Kidney glomerular epithelial cell (primary cell): ENCODE data around the gene DHRS3.

Experiments
- DNase-seq: peaks from one replicate; lab custom pipeline; 2025; lab: John Stamatoyannopoulos, UW

DHRS3 gene

GRCh38 chr1:12552951-12553921 lies 64.8 kb downstream of the DHRS3 start:
- no peak for DNase-seq

GRCh38 chr1:12552111-12552888 lies 65.7 kb downstream of the DHRS3 start:
- no peak for DNase-seq

GRCh38 chr1:12551584-12551983 lies 66.4 kb downstream of the DHRS3 start:
- no peak for DNase-seq

- peak; percentile 97 for DNase-seq
These were observed 68.3 kb downstream of the DHRS3 start for GRCh38 chr1:12549460-12550349.

GRCh38 chr1:12548973-12549459 lies 69.0 kb downstream of the DHRS3 start:
- no peak for DNase-seq

GRCh38 chr1:12548279-12548972 lies 69.6 kb downstream of the DHRS3 start:
- no peak for DNase-seq

GRCh38 chr1:12547586-12548225 lies 70.3 kb downstream of the DHRS3 start:
- DNase-seq = no peak

- DNase-seq = no peak
These were observed 71.0 kb downstream of the DHRS3 start for GRCh38 chr1:12546771-12547585.

GRCh38 chr1:12544992-12545391 lies 73.0 kb downstream of the DHRS3 start:
- no peak for DNase-seq

GRCh38 chr1:12544357-12544756 lies 73.7 kb downstream of the DHRS3 start:
- DNase-seq = no peak

GRCh38 chr1:12543740-12544154 lies 74.3 kb downstream of the DHRS3 start:
- DNase-seq = no peak

GRCh38 chr1:12542616-12543592 lies 75.1 kb downstream of the DHRS3 start:
- DNase-seq = no peak

GRCh38 chr1:12542138-12542465 lies 75.9 kb downstream of the DHRS3 start:
- DNase-seq = no peak

GRCh38 chr1:12541274-12542137 lies 76.5 kb downstream of the DHRS3 start:
- DNase-seq = no peak

- no peak for DNase-seq
These were observed 77.3 kb downstream of the DHRS3 start for GRCh38 chr1:12540580-12541273.

- DNase-seq = peak; percentile 66
These were observed 78.1 kb downstream of the DHRS3 start for GRCh38 chr1:12539705-12540579.
